B cell (primary cell): ENCODE measurements around the gene RAD51B. TPM values are rescaled to one million over a fixed set of nuclear protein-coding genes. Genes with fewer than 3 reads are reported as not detected.

Source experiments
- ATAC-seq: fragments of 200-7000 bp; cut with Tn5 transposase; one replicate; pipeline ENCODE4 v1.10.0; 2021; ENCODE audit warnings: low read depth, mild to moderate bottlenecking, moderate number of reproducible peaks, moderate library complexity
- CTCF ChIA-PET: fragments of 350-600 bp; sonication (Branson Sonifier 250); formaldehyde crosslinking; loops from one replicate; lab custom pipeline; 2021; ENCODE audit warnings: antibody characterized with exemption, inconsistent platforms; lab: Charles Lee
- POLR2A ChIA-PET: fragments of 350-600 bp; sonication (Branson Sonifier 250); formaldehyde crosslinking; loops from one replicate; lab custom pipeline; 2021; ENCODE audit warnings: antibody characterized with exemption; lab: Charles Lee
- DNase-seq: peaks from one replicate; pipeline ENCODE4 v3.0.0; 2013
- H2AFZ ChIP-seq: 2 replicates; pipeline ENCODE4 v1.6.1; 2012; ENCODE audit warnings: mild to moderate bottlenecking, low read depth, low read length; ENCODE audit not compliant: insufficient read depth, poor library complexity, severe bottlenecking
- H3K27ac ChIP-seq, 2 donors: 1 replicate in 1 of 2; 2 replicates in 1 of 2; pipeline ENCODE4 v1.5.1; 2012 to 2013; ENCODE audit warnings: low read length in 2 of 2, mild to moderate bottlenecking in 2 of 2, moderate library complexity in 1 of 2
- H3K27me3 ChIP-seq, 4 experiments: fragments of 200-600 bp in 1 of 4; sonication (generic) in 1 of 4; replicated peaks in 1 of 4; 1 replicate in 2 of 4; 2 replicates in 2 of 4; pipeline versions ENCODE4 v1.6.1 to v1.7.0; 2013 to 2016; ENCODE audit warnings: low read length in 3 of 4, mild to moderate bottlenecking in 2 of 4, mixed read lengths in 1 of 4, moderate library complexity in 1 of 4; ENCODE audit not compliant: insufficient read depth in 4 of 4, control insufficient read depth in 3 of 4; ENCODE audit errors: control extremely low read depth in 1 of 4
- H3K36me3 ChIP-seq, 2 experiments: replicated peaks in 1 of 2; 1 replicate in 1 of 2; 2 replicates in 1 of 2; pipeline versions ENCODE4 v1.6.1 to v1.7.1; 2013; ENCODE audit warnings: low read length in 1 of 2; ENCODE audit not compliant: insufficient read depth in 2 of 2, control insufficient read depth in 1 of 2; ENCODE audit errors: control extremely low read depth in 1 of 2, extremely low read depth in 1 of 2
- H3K4me1 ChIP-seq, 2 donors: fragments of 200-600 bp in 1 of 2; sonication (generic) in 1 of 2; 1 replicate in 1 of 2; 2 replicates in 1 of 2; pipeline versions ENCODE4 v1.5.1 to v1.6.1; 2013 to 2017; ENCODE audit warnings: low read length in 2 of 2; ENCODE audit not compliant: control insufficient read depth in 2 of 2, insufficient read depth in 2 of 2
- H3K4me2 ChIP-seq: replicated peaks from 2 replicates; pipeline ENCODE3; 2012; ENCODE audit warnings: mild to moderate bottlenecking, low read depth, low read length; ENCODE audit not compliant: poor library complexity, severe bottlenecking
- H3K4me3 ChIP-seq, 5 experiments: fragments of 200-600 bp in 1 of 5; sonication (generic) in 1 of 5; 1 replicate in 3 of 5; 2 replicates in 2 of 5; pipeline versions ENCODE4 v1.5.1 to v1.7.0; 2011 to 2016; ENCODE audit warnings: low read length in 4 of 5, mild to moderate bottlenecking in 4 of 5, low read depth in 2 of 5, control low read depth in 1 of 5, moderate library complexity in 1 of 5; ENCODE audit not compliant: insufficient read depth in 1 of 5; ENCODE audit errors: control extremely low read depth in 1 of 5, extremely low read depth in 1 of 5
- H3K79me2 ChIP-seq: fragments of 200-600 bp; sonication (generic); one replicate; pipeline ENCODE4 v1.6.0; 2016; ENCODE audit warnings: low read length; ENCODE audit not compliant: control insufficient read depth, insufficient read depth
- H3K9ac ChIP-seq: fragments of 200-600 bp; sonication (generic); 2 replicates; pipeline ENCODE4 v1.6.1; 2017; ENCODE audit warnings: mild to moderate bottlenecking, low read length, moderate library complexity
- H3K9me3 ChIP-seq, 3 donors: one replicate each; pipeline versions ENCODE4 v1.6.1 to v1.7.1; 2013; ENCODE audit warnings: low read length in 2 of 3; ENCODE audit not compliant: control insufficient read depth in 2 of 3, insufficient read depth in 1 of 3; ENCODE audit errors: control extremely low read depth in 1 of 3
- H4K20me1 ChIP-seq: 2 replicates; pipeline ENCODE4 v1.6.0; 2012; ENCODE audit warnings: mild to moderate bottlenecking, low read length; ENCODE audit not compliant: insufficient read depth, control insufficient read depth, poor library complexity, severe bottlenecking
- H3K27ac Mint-ChIP-seq: one replicate; pipeline ENCODE4 v1.8.0; 2021; ENCODE audit warnings: mixed read lengths
- H3K27me3 Mint-ChIP-seq: one replicate; pipeline ENCODE4 v1.8.0; 2021; ENCODE audit warnings: mixed read lengths
- H3K4me1 Mint-ChIP-seq: one replicate; pipeline ENCODE4 v1.8.0; 2021; ENCODE audit warnings: mixed read lengths
- H3K4me3 Mint-ChIP-seq: one replicate; pipeline ENCODE4 v1.8.0; 2021; ENCODE audit warnings: mixed read lengths
- H3K9me3 Mint-ChIP-seq: one replicate; pipeline ENCODE4 v1.8.0; 2022; ENCODE audit warnings: mixed read lengths; ENCODE audit not compliant: insufficient read depth
- EZH2 ChIP-seq: IDR thresholded peaks from 2 replicates; pipeline ENCODE4 v1.6.1; 2012; ENCODE audit warnings: borderline replicate concordance, low read depth, mild to moderate bottlenecking, moderate library complexity, low read length; ENCODE audit not compliant: insufficient read depth, poor library complexity, severe bottlenecking
- WGBS: methylation state at CpG from one replicate; pipeline ENCODE4 v1.1.5; 2013; ENCODE audit warnings: missing lambda C conversion rate; ENCODE audit not compliant: insufficient coverage; 5-methylcytosine and 5-hydroxymethylcytosine counted together
- intact Hi-C: fragments of 100-400 bp; cut with micrococcal nuclease; formaldehyde crosslinking; loops from one replicate; pipeline ENCODE4 v1.10.0; 2022
- polyA plus RNA-seq: library from polyadenylated mRNA; depleted of rRNA; stranded (reverse); fragments of >200 nt; gene quantifications from 2 replicates; pipeline ENCODE4 v1.2.3, GENCODE V29; 2012
- total RNA-seq, 2 donors: library from RNA; stranded (reverse); fragments of 120-200 nt in 1 of 2; gene quantifications; 1 replicate in 1 of 2; 2 replicates in 1 of 2; pipeline versions ENCODE4 v1.2.3 to v1.2.4, GENCODE V29; 2013 to 2022
- TF ChIP-seq, protein P1 (sequence below): fragments of 200-600 bp; IDR thresholded peaks from one replicate; pipeline ENCODE4 v1.8.0; 2022; ENCODE audit warnings: antibody characterized with exemption, mild to moderate bottlenecking

Gene RAD51B
- total and polyA plus RNA-seq, 2 donors (not counting 1 experiment from before 2014, with no cell fraction given): 6.5 to 60.6 TPM

DNA sequence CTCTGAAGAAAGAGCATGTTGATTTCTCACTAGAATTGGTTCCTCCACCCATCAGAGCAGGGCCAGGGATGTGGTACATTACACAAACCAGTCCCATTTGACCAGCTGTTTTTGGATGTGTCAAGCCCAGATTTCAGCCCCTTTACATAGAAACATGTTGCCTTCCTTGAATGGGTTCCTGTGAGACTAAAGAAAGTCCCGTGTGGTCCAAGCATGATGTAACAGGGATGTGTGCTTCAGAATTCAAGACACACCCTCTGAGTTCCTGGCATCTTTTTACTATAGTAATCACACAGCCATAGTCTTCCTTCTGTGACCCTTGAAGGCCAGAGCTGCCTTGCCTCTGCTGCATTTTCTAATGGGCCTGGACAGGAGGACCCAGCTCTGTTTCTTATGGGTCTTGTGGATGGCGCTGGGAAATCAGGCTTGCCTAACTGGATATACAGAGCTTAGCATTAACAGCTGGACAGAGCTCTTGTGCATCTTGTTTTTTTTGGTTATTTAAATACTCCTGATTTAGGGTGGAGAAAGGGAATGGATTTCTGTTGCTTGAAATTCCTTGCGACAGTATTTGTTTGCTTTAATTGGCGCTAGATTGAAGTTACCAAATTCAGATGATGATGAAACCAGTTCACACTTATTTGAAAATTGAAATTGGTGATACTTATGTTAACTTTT lies 632.3 kb downstream of the RAD51B start:
- H2AFZ ChIP-seq: no peak overlapping the region
- Mint-ChIP-seq H3K9me3 (peaks cover 9% of the 10 kb centered on the region), H3K27me3 (no peaks in the 10 kb centered on the region), H3K4me3 (no peak overlapping the region), H3K4me1 (peaks cover 17% of the 10 kb centered on the region), H3K27ac (no peak overlapping the region)
- no peak overlapping the region for H3K4me2 ChIP-seq
- WGBS: 100% methylated on average over 1 of the region's 4 CpGs
- intact Hi-C loops: loop anchor here (5.0 kb wide), 1 partner anchor 80 kb away; no protein-coding TSS in a partner anchor
- H3K27me3 ChIP-seq: no peaks in the 10 kb centered on the region
- H3K4me1 ChIP-seq: peaks cover 6 to 7% of the 10 kb centered on the region in 2 donors
- TF ChIP-seq EZH2: no peak
- TF ChIP-seq, protein P1, sequence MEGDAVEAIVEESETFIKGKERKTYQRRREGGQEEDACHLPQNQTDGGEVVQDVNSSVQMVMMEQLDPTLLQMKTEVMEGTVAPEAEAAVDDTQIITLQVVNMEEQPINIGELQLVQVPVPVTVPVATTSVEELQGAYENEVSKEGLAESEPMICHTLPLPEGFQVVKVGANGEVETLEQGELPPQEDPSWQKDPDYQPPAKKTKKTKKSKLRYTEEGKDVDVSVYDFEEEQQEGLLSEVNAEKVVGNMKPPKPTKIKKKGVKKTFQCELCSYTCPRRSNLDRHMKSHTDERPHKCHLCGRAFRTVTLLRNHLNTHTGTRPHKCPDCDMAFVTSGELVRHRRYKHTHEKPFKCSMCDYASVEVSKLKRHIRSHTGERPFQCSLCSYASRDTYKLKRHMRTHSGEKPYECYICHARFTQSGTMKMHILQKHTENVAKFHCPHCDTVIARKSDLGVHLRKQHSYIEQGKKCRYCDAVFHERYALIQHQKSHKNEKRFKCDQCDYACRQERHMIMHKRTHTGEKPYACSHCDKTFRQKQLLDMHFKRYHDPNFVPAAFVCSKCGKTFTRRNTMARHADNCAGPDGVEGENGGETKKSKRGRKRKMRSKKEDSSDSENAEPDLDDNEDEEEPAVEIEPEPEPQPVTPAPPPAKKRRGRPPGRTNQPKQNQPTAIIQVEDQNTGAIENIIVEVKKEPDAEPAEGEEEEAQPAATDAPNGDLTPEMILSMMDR: no peak
- ChIA-PET POLR2A (interaction anchor here (0.6 kb wide), 1 partner anchor 9 kb away, joined by 3 read pairs; no protein-coding TSS in a partner anchor), CTCF (no interaction called here)
- H3K27ac ChIP-seq: no peak overlapping the region
- no peak overlapping the region for H3K9ac ChIP-seq
- peaks cover 0 to 13% (median 4%) of the 10 kb centered on the region in 3 donors for H3K9me3 ChIP-seq
- H3K4me3 ChIP-seq: no peak overlapping the region
- H4K20me1 ChIP-seq: no peaks in the 10 kb centered on the region
- no peaks in the 10 kb centered on the region for H3K36me3 ChIP-seq
- ATAC-seq (no peak), DNase-seq (no peak)
- no peaks in the 10 kb centered on the region for H3K79me2 ChIP-seq

DNA sequence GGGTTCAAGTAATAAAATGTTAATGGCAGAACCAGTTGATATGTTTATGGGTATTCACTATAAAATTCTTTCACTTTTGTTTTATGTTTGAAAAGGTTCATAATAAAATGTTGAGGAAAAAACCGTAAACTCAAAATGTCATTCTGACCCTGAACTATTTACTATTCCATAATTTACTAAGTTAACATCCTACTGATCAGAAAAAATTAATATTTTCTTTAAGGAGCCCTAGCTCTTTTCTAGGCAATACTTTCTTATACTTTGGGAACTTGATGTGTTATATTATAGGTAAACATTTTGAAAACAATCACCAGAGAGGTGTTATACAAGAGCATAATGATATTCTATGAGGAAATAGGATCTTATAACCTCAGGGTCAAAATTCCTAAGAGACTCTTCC lies 638.7 kb downstream of the RAD51B start:
- peaks cover 12% of the 10 kb centered on the region in 2 donors for H3K4me1 ChIP-seq
- no peak overlapping the region for H2AFZ ChIP-seq
- H3K4me3 Mint-ChIP-seq: no peak overlapping the region
- H3K36me3 ChIP-seq: no peaks in the 10 kb centered on the region
- H3K27ac Mint-ChIP-seq: no peak overlapping the region
- no peaks in the 10 kb centered on the region for H3K27me3 ChIP-seq
- ChIA-PET POLR2A (interaction anchor here (0.6 to 0.7 kb wide), 3 partner anchors 8 to 129 kb away, joined by 3 to 4 read pairs (median 4); no protein-coding TSS in a partner anchor), CTCF (interaction anchor here (1.1 to 1.2 kb wide), 2 partner anchors 23 to 359 kb away, joined by 3 to 4 read pairs; no protein-coding TSS in a partner anchor)
- H3K4me2 ChIP-seq: no peak overlapping the region
- H3K4me3 ChIP-seq: no peak overlapping the region
- DNase-seq (no peak), ATAC-seq (no peak)
- no peak overlapping the region for H3K27ac ChIP-seq
- H3K9me3 Mint-ChIP-seq: peaks cover 9% of the 10 kb centered on the region
- peaks cover 0 to 13% (median 4%) of the 10 kb centered on the region in 3 donors for H3K9me3 ChIP-seq
- H3K9ac ChIP-seq: no peak overlapping the region
- H4K20me1 ChIP-seq: no peaks in the 10 kb centered on the region
- TF ChIP-seq EZH2: no peak
- TF ChIP-seq, protein P1: no peak
- no peaks in the 10 kb centered on the region for H3K79me2 ChIP-seq
- H3K27me3 Mint-ChIP-seq: no peaks in the 10 kb centered on the region
- H3K4me1 Mint-ChIP-seq: peaks cover 11% of the 10 kb centered on the region
- no CpG with 5 or more reads among the region's 1 CpG for WGBS
- intact Hi-C loops: no loop called here
